ENCODE data around the gene HOOK1.

Gene HOOK1

DNA sequence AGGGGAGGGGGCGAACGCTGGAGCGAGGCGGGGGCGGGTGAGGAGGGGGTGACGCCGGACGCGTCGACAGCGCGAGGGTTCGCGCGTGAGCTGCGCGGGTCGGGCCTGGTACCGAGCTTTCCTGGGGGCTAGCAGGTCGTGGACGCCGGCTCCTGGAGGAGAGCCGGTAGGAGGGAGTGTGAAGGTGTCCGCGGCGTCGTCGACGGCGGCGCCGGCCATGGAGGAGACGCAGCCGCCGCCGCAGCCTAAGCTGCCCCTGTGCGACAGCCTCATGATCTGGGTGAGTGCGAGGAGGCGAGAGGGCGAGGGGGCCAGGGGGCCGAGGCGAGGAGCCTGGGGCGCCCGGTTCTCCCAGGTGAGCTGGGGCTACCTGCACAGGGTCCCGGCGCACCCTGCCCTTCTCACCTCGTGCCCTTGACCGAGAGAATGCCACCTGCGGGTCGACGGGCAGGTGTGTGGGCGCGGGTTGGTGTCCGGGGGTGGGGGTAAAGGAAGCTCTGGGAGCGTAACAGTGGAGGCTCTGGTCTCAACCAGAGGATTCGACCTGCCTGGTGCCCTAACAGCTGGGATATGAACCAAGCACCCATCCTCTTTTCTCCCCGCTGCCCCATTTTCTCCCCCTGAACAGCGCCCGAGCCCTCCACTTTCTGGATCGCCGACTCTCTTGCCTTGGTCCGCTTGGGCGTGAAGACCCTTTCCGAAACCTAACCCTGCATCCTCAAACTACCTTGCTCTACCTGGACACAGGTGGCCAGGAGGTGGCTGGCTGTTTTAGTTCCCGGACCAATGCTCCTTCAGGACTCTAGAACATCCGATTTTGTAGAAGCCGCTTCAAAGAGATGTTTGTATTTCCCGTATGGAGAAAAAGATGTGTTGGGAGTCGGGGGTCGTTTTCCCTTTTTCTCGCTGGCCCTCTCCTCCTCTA is at the start of gene HOOK1:
TSS of gene HOOK1 (plus strand) at position 49 of the 925 bp plus-strand sequence. CDS start at position 218, 169 bp downstream.
- DNase-seq (ENCODE audit: low read depth in 2 of 2, low spot score in 1 of 2): peak in 1 of 2 donors; percentile 0

DNA sequence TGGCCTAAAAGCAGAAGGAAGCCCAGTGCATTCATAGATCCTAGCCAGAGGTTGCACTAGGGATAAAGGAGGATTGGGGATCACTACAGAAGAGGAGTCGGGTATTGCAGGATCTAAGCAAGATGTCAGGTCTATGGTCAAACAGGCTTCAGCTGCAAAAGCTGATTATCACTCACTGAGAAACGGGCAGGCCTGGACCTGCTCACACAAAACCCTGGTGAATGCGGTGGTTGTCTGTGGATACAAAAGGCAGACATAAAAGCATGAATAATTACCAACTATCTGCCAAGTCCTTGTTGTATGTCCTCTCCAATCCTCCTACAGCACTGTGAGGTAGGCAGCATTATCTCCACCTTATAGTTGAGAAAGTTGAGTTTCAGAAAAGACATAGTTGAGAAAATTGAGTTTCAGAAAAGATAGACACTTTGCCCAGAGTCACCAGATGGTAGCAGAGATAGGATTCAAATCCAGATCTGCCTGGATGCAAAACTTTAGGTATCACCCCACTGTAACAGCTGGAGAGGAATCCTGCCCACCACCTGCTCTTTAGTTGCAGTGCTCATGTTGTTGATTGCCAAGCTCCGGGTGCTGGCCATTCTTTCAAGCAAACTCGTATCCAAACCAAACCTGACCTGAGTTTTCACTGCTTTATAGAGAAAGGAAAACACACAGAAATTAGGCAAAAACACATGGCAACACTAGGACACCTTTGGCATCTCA is 49.6 kb upstream of the HOOK1 start:
- no peak for DNase-seq (ENCODE audit: low read depth in 2 of 2, low spot score in 1 of 2)

DNA sequence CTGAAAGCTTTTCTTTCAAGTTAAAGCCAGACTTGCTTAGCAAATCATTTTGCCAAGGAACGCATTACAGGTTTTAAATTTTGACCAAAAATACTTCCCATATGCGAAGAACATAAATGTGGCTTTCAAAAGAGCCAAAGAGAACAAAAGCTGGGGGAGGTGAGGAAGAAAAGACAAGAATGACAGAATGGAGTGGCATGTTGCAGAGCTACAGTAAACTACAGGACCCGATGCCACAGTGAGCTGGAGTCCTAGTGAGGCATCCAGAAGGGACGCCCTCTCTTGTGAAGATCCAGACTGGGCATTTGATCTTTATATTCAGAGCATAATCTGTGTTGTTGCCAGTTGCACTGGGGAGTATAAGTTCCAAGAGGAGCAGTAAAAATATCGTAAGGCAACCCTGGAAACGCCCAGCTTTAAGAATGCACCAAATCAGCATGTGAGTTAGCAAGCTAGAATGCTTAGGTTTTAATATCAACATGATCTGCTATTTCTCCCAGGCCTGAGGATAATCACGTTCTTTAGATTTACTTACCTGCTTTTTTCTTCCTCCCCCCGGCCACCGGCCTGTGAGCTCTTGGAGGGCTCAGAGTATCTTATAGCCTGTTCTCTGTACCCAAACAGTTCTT is 48.4 kb upstream of the HOOK1 start:
- no peak for DNase-seq (ENCODE audit: low read depth in 2 of 2, low spot score in 1 of 2)

DNA sequence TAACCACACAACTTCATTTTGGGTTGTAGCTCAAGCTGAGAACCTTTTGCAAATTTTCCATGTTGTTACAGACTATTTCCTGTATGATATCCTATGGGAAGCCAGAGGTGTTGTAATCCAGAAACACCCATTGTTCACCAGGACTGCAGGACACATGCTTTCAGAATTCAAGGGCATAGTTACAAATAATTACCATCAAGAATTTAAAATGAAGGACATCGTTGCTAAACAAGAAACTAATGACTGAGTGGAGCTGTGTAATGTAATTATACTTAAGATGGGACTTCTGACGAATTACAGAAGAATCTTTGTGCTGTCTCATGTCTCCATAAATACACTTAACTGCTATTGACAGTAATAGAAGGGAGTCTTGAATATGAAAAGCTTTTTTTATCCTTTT is 47.6 kb upstream of the HOOK1 start:
- no peak for DNase-seq (ENCODE audit: low read depth in 2 of 2, low spot score in 1 of 2)

DNA sequence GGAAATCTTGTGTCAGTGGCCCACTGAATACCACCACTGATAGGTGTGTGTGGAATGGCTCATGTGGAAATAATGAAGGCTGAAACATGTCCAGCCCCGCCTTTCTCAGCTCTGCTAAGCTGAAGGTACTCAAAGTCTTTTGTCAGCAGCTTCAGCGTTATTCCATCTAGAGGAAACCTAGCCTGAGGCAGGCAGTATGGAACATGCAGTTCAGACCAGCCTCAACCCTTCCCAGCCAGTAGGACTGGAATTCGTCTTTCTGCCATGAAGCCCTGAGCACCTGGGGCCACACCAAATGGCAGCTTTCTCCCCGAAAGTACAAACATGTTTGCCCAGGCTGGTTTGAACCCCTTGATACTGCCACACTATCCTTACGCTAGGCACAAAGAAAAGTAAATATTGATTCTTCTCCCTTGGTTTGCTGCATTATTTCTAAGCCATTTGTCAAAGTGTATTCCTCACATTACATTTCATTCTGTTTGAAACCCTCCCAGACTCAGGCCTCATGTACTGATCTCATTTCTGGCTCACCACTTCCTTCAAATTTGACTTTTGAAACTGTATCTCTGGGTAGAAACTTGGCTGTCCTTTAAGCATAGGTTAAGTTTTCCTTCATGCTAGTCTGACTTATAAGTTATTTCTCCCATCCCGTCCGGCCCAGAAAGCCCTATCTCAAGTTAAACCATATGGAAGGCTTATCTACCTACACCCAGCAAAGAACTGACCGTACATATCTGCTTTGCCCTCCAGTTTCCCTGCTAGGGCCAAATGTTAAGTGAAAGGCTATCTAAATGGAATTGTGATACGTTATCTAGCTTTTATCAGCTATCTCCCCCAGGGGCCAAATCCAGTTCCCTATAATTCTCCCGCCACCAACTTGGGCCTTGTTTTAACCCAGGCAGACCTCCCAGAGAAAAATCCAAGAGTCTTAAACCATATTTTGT is 45.7 kb upstream of the HOOK1 start:
- DNase-seq (ENCODE audit: low read depth in 2 of 2, low spot score in 1 of 2): no peak

DNA sequence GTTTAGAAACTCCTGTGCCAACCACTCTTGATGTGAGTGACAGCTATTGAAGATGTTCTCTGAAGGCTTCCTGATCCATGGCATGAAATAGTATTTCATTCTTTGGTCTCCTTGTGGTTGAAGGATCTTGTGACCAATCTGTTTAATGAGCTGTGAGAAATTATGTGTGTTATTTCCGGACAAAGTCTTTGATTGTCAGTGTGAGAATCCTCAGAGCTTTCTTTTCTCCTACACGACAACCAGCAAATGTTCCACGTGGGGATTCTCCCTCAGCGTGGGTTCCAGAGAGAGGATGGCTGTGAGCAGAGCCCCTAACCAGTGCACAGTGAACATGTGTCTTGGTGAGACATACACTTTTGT is 45.0 kb upstream of the HOOK1 start:
- no peak for DNase-seq (ENCODE audit: low read depth in 2 of 2, low spot score in 1 of 2)

DNA sequence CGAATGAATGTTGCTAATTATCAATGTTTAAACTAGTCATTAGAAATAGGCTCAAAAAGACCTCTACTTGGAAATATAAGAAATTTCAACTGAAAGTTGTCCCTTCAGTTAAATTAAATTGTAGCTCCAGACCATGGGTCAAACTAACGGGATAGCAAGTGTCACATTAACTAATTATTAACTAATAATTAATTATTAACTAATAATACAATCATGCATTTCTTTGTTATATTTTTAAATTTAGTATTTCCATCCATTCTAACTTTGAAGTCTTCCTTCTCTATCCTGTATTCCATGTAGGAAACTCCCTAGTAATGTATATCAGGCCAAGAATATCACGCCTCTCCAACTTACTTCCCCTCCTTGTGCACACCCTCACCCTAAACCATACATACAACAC is 43.4 kb upstream of the HOOK1 start:
- DNase-seq (ENCODE audit: low read depth in 2 of 2, low spot score in 1 of 2): no peak

DNA sequence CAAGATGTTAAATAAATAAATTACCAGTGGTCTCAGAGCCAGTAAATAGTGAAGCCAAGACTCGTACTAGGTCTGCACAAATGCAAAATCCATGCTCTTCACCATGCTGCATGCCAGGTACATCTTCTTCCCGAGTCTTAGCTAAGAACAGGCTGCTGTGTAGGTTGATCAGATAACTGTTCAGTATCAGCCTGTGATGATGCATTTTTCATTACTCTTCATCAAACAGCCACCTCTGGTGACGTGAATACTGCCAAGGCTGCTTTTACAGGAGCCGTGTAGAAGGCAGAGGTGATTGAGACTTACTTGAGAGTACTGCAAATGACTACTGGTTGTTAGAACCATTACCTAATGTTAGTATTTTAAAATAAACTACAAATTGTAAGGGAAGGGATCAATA is 39.3 kb upstream of the HOOK1 start:
- DNase-seq (ENCODE audit: low read depth in 2 of 2, low spot score in 1 of 2): no peak

DNA sequence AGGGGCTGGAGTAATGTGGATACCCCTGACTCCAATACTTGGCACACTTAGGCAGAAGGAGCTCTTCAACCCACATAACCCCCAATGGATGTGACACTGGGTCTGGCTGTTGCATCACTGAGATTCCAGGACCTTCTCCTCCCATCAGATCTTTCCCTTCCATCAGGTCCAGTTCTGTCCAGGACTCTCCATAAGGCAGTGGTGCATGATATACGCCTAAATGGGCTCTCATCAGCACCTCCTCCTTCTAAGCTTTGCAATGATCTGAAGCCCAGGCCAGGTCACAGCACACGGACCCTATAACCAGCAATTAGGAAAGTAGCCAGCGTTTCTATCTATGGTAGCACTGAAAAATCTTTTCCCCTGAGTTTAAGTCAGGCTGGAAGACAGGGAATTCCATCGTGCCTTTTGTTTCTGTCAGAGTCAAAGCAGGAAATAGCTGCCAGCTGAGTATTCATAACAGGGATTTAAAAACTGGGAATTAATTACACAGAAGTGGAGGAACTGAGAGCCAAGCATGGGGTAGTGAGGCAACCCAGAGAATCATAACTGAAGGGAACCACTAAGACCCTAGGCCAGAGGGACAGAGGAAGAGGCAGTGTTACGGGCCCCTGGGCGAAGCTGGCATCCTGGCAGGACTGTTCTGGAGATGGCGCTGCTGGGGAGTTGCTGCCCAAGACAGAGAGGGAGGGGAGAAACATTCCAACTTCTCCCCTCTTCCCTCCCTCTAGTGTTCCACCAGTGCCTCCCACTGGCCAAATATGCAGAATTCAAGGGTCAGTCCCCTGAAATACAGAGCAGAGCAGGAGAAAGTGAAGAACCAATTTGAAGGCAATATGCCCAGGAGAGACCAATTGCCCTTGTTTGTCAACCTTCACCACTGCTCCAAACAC is 37.5 kb upstream of the HOOK1 start:
- no peak for DNase-seq (ENCODE audit: low read depth in 2 of 2, low spot score in 1 of 2)

DNA sequence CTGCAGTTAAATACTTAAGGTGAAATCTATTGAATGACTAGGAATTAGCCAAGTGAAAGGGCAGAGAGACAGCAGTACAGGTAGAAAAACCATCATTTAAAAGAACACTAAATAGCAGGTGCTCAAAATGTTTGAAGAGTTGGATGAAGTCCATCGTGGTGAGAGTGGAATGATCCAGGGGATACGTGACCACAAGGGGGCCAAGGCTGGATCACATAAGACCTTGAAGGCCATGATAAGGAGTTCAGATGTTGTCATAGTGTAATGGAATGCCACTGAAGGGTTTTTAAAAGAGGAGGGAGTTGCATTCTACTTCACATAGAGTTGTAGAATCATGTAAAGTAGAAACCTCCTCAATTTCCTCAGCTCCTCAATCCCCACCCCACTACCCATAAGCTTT is 34.8 kb upstream of the HOOK1 start:
- DNase-seq (ENCODE audit: low read depth in 2 of 2, low spot score in 1 of 2): no peak

DNA sequence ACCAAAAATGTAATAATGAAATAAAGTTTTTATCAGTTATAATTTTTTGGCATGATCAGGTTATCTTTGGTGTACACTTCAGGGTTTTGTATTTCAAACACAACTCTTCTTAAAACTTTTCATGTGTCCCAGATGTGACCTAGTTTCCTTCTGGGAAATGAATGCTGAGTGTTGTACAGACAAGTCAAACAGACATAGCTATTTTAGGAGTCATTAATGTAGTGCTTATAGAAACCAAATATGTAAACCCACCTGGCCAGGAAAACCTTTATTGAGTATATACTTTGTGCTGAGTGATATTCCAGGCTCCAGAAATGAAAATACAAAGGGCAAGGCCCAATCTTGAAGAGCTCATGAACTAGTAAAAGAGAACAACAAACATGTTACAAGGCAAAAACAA is 25.9 kb upstream of the HOOK1 start:
- DNase-seq (ENCODE audit: low read depth in 2 of 2, low spot score in 1 of 2): no peak

DNA sequence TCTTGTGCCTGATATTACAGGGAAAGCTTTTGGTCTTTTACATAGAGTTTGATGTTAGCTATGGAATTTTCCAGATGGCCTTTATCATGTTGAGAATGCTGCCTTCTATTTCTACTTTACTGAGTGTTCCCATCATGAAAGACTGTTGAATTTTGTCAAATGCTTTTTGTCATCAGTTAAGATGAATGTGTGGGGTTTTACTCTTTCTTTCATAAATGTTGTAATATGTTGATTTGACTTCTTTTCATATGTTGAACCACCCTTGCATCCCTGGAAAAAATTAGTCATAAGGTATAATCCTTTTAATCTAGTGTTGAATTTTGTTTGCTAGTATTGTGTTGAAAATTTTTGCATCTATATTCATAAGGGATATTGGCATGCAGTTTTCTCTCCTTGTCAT is 16.1 kb upstream of the HOOK1 start:
- DNase-seq (ENCODE audit: low read depth in 2 of 2, low spot score in 1 of 2): no peak

DNA sequence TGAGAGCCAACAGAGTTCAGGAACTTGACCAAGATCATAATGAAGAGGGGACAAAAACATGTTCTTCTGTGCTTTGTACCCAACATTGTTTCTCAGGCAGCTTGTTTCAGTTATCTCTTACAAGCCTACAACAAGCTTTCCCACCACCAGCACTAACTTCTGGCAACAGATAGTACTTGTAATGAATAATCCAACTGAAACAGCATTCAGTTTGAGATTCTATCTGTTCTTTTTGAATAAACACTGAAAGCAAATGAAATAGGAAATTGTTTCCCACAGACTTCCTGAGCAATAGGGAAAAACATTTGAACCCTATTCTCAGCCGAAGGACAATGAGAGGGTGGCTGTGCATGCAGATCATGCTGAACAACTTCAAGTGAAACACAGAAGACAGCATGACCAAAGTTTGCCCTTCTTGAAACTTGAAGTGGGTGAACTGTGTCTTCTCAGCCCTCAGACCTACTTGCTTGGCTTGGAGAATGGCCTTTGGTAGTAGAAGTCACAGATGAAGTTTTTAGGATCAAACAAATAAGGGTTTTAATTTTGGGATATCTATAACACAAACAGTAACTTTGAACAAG is 11.2 kb upstream of the HOOK1 start:
- no peak for DNase-seq (ENCODE audit: low read depth in 2 of 2, low spot score in 1 of 2)

DNA sequence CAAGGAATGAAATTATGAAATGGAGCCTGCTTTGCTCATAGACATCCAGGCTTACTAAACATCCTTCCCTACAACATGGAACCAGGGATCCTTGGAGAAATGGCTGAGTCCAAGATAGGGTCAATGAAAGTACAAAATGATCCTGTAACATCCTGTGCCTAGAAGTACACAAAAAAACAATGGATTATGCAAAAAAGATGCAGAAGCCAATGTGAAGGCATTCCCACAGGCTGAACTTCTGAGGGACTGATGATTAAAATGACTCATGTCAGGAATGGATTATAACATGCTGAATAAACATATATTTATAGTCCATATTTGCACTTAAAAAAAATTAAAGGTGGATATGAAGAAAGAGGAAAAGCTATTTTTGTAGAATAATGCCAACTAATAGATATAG is 10.4 kb upstream of the HOOK1 start:
- no peak for DNase-seq (ENCODE audit: low read depth in 2 of 2, low spot score in 1 of 2)

DNA sequence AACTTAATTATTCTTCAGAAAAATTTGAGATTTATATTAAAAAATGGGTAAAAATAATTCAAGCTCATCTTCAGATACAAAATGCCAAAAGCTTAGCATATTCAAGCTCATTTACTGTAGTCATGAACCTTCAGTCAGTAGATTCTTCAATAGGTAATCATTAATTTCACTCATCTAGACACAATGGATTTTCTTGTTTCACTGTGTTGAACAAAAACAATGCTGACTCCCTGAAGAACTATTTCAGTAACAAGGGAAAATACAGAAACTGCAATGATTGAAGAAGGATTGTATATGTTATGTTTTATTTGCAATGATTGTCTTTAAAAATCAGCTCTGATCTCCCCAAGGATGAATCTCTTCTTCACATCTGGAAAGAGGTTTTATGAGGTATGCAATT is 9.2 kb upstream of the HOOK1 start:
- DNase-seq (ENCODE audit: low read depth in 2 of 2, low spot score in 1 of 2): no peak

DNA sequence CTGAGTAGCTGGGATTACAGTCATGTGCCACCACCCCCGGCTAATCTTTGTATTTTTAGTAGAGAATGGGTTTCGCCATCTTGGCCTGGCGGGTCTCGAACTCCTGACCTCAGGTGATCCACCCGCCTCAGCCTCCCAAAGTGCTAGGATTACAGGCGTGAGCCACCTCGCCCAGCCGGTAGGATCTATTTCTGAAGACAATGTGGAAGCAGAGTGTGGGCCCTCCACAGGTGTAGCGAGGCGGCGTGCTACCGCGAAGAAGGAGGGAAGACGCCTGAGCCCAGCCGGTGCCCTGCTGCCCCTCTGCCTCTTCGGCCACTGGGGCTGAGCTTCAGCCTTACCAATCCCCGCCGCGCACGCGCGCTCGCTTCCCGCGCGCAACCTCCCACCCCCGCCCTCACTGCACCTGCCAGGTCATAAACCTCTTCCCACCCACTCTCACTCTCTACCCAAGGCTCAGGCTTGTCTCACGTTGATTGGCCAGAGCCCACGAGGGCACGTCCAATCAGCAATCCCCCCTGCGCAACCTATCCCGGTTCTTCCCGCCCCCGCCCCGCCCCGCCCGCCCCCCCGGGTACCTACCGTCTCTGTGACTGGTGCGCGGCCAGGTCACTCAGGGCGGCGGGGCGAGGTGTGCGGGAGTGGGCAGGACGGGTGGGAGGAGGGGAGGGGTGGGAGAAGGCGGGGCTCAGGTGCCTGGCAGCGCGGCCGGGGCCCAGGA is 409 bp upstream of the HOOK1 start:
- peak; percentile 69 to 79 for DNase-seq (ENCODE audit: low read depth in 2 of 2, low spot score in 1 of 2)

DNA sequence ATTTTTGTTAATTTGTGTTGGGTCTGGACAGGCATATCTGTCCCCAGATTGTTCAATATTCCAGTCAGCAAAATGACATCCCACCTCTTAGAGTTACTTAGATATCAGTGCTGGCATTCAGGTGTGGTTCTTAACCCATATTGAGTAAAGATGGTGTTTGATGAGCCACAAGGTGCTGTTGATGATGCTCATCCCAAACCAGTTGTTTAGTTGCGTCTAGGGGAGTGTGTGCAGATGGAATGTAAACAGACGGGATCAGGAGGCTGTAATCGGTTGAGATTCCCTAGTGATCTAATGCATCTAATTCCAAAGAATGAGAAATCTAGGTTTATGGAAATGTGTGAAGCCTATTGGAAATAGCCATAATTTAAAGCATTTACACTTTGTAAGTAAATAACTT is 1.1 kb downstream of the HOOK1 start:
- DNase-seq (ENCODE audit: low read depth in 2 of 2, low spot score in 1 of 2): no peak

DNA sequence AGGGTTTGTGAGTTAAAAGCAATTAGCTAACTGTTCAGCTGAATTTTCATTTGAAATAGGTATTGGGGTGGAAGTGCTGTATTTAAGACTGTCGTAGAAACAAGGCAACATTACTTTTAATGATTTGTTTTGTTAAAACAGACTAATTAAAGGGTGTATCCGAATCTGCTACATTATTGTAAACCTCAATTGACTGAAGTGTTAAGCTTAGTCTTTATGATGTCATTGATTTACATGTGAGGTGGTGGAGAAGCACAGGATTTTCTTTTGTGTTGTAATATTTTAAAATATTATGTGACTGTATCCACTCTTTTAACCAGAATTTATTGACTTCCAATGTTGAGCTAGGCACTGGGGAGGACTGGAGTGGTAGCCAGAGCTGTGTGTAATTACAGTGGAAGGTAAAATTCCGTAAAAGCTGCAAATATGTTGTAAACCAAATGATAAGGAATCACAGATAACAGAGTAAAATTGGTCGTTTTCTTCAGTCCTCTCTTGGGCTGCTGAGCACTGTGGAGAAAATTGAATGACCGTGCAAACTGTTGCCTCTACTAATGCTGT is 1.6 kb downstream of the HOOK1 start:
- DNase-seq (ENCODE audit: low read depth in 2 of 2, low spot score in 1 of 2): no peak

Data from stimulated activated CD8-positive, alpha-beta memory T cell treated with anti-CD3 and anti-CD28 coated beads, Interleukin-4, amount 100 ng/mL, for 4 hours (primary cell).